BE2C (cell line): Measurements from ENCODE around the gene USP36.

Experiments used
- DNase-seq: peaks from one replicate; pipeline ENCODE4 v3.0.0-alpha.2; 2020
- H3K27me3 ChIP-seq: fragments of 250-450 bp; sonication (Bioruptor Pico); 2 replicates; pipeline ENCODE4 v1.5.1; 2020; ENCODE audit warnings: mild to moderate bottlenecking
- H3K36me3 ChIP-seq: fragments of 250-450 bp; sonication (Bioruptor Pico); 2 replicates; pipeline ENCODE4 v1.5.1; 2020; ENCODE audit warnings: mild to moderate bottlenecking
- H3K4me1 ChIP-seq: fragments of 250-450 bp; sonication (Bioruptor Pico); 2 replicates; pipeline ENCODE4 v1.5.1; 2020
- H3K4me3 ChIP-seq: 2 replicates; pipeline ENCODE4 v1.5.1; 2011; ENCODE audit warnings: low read depth, low read length
- H3K9me3 ChIP-seq: fragments of 250-450 bp; sonication (Bioruptor Pico); 2 replicates; pipeline ENCODE4 v1.5.1; 2020
- TF ChIP-seq, protein P1 (sequence below): IDR thresholded peaks from 2 replicates; pipeline ENCODE4 v1.5.1; 2012; ENCODE audit warnings: mild to moderate bottlenecking, low read depth, low read length

USP36 gene

DNA sequence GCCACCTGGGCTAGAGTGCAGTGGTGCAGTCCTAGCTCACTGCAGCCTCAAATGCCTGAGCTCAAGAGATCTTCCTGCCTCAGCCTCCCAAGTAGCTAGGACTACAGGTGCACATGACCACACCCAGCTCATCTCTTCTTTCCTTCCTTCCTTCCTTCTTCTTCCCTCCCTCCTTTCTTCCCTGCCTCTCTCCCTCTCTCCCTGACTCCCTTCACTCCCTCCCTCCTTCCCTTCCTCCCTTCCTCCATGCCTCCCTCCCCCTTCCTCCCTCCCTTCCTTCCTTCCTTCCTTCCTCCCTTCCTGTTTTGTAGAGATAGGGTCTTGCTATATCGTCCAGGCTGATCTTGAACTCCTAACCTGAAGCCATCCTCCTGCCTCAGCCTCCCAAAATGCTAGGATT lies 23.5 kb upstream of the USP36 start:
- no peaks in the 10 kb centered on the region; the same call in 1 of the 2 replicates for H3K9me3 ChIP-seq
- no peak for DNase-seq
- TF ChIP-seq, protein P1, sequence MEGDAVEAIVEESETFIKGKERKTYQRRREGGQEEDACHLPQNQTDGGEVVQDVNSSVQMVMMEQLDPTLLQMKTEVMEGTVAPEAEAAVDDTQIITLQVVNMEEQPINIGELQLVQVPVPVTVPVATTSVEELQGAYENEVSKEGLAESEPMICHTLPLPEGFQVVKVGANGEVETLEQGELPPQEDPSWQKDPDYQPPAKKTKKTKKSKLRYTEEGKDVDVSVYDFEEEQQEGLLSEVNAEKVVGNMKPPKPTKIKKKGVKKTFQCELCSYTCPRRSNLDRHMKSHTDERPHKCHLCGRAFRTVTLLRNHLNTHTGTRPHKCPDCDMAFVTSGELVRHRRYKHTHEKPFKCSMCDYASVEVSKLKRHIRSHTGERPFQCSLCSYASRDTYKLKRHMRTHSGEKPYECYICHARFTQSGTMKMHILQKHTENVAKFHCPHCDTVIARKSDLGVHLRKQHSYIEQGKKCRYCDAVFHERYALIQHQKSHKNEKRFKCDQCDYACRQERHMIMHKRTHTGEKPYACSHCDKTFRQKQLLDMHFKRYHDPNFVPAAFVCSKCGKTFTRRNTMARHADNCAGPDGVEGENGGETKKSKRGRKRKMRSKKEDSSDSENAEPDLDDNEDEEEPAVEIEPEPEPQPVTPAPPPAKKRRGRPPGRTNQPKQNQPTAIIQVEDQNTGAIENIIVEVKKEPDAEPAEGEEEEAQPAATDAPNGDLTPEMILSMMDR: no peak
- H3K4me3 ChIP-seq: no peak overlapping the region
- peaks cover 5% of the 10 kb centered on the region; the same call in 1 of the 2 replicates for H3K4me1 ChIP-seq
- no peaks in the 10 kb centered on the region for H3K36me3 ChIP-seq
- no peaks in the 10 kb centered on the region for H3K27me3 ChIP-seq

DNA sequence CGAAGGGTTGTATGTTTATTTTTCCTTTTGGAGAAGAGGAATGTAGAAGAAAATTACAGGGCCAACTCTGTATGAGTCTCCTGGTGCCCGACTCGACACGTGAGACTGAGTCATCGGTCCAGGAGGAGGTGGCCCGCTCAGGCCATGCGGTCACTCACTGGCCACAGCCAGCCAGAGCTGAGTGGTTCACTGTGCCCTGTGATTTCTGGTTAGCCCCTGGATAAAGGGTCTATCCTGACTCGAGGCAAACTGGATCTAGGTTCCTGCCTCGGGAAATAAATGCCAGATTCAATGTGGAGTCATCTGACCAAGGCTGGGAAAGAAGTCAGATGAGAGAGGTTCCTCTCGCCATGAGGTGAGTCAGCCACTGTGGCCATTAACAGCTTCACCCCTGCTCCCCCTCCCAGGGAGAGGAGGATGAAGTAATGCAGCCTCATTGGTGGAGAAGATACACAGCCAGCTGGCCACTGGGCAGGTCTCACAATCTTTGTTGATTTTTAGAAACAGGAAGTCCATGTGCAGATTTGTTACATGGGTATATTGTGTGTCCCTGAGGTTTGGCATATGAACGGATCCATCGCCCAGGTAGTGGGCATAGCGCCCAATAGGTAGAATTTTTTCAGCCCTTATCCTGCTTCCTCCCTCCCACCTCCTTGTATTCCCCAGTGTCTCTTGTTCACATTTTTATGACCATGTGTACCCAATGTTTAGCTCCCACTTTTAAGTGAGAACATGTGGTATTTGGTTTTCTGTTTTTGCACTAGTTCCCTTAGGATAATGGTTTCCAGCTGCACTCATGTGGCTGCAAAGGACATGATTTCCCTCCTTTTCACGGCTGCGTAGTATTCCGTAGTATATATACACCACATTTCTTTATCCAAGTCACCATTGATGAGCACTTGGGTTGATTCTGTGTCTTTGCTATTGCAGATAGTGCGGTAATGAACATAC lies 21.7 kb upstream of the USP36 start:
- Histone ChIP-seq H3K4me3 (no peak overlapping the region), H3K36me3 (no peaks in the 10 kb centered on the region), H3K4me1 (peaks cover 6% of the 10 kb centered on the region), H3K9me3 (no peaks in the 10 kb centered on the region; the same call in 1 of the 2 replicates), H3K27me3 (no peaks in the 10 kb centered on the region)
- DNase-seq: no peak
- TF ChIP-seq, protein P1: no peak

DNA sequence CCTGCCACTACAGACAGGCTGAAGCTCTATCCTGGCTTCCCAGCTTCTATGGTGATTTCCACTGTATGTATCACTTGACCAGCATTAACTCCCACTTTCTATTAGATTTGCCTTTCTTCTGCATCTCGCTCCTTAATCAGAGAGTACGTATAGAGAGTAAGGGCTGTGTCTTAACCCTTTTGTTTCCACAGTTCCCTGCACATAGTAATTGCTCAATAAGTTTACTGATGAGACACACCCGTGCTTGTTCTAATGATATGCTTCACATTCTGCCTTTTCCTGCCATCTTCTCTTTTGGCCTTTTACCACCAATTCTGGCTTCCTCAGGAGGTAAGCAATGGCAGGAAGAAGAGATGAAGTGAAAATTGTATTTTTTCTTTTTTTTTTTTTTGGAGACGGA lies 20.6 kb upstream of the USP36 start:
- H3K9me3 ChIP-seq: no peaks in the 10 kb centered on the region; the same call in 1 of the 2 replicates
- H3K4me1 ChIP-seq: peaks cover 11% of the 10 kb centered on the region
- TF ChIP-seq, protein P1: no peak

DNA sequence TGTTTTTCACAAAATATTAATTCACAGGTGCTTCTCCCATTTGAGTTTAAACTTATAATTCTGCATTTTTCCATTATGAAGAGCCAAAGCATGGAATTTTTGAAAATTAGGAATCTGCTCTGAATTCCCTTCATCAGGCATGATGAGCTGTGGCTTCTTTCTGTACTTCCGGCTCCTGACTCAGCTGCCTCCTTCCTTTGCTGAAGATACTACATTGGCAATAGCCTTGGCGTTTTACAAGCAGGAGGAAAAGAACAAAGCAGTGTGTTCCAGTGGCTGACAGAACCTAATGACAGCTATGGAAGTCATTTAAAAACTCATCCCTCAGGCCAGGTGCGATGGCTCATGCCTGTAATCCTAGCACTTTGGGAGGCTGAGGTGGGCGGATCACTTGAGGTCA lies 18.4 kb upstream of the USP36 start:
- Histone ChIP-seq H3K27me3 (no peaks in the 10 kb centered on the region), H3K9me3 (no peaks in the 10 kb centered on the region; the same call in 1 of the 2 replicates), H3K4me1 (peaks cover 6% of the 10 kb centered on the region), H3K4me3 (no peak overlapping the region), H3K36me3 (peaks cover 5% of the 10 kb centered on the region)
- TF ChIP-seq, protein P1: no peak
- DNase-seq: no peak

More for the DNA sequence above, 20.6 kb upstream of the USP36 start:
- Histone ChIP-seq H3K4me3 (no peak overlapping the region), H3K27me3 (no peaks in the 10 kb centered on the region), H3K36me3 (no peaks in the 10 kb centered on the region)
- DNase-seq: no peak

DNA sequence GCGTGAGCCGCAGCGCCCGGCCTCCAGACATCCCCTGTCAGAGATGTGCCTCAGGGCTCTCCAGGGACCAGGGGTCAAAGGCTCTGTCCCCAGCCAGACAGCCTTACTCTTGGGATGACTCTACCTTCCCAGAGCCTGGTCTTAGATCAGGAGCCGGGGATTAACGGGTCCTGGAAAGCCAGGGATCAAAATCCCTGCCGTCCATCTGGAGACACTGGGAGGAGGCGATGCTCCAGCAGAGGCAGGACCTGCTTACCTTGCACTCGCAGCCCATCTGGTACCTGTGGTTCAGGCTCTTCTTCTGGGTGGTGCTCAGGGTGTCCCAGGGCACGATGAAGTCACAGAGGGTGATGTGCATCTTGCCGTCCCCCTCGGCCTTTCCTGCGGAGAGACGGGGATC lies 16.7 kb upstream of the USP36 start:
- H3K27me3 ChIP-seq: no peaks in the 10 kb centered on the region
- H3K4me1 ChIP-seq: peaks cover 6% of the 10 kb centered on the region
- H3K9me3 ChIP-seq: no peaks in the 10 kb centered on the region
- DNase-seq: peak; percentile 48
- H3K36me3 ChIP-seq: peaks cover 5% of the 10 kb centered on the region
- H3K4me3 ChIP-seq: no peak overlapping the region
- TF ChIP-seq, protein P1: no peak
